Endothelial cell of umbilical vein (primary cell): ENCODE data around the gene CNRIP1. TPM values are rescaled to one million over a fixed set of nuclear protein-coding genes. Genes with fewer than 3 reads are reported as not detected.

Experiments used
- BruUV-seq: library from RNA; stranded (reverse); fragments of 400-500 nt; replicated peaks from 2 replicates; lab custom pipeline; 2021; lab: Mats Ljungman, UMichigan
- CTCF ChIA-PET: fragments of 300-600, 350-600 bp; sonication (Branson Sonifier 250); formaldehyde crosslinking; loops from one replicate; lab custom pipeline; 2021; ENCODE audit warnings: antibody characterized with exemption, inconsistent platforms; lab: Charles Lee
- POLR2A ChIA-PET: fragments of 300-600, 350-600 bp; sonication (Branson Sonifier 250); formaldehyde crosslinking; loops from one replicate; lab custom pipeline; 2021; ENCODE audit warnings: antibody characterized with exemption, inconsistent platforms; lab: Charles Lee
- DNase-seq: peaks from one replicate; pipeline ENCODE4 v3.0.0-alpha.2; 2011; ENCODE audit warnings: low read depth, low spot score
- FAIRE-seq: peaks from 2 replicates; lab custom pipeline; 2011; peaks lifted over from hg19 to GRCh38; lab: Jason Lieb, UNC
- H2AFZ ChIP-seq: 2 replicates; pipeline ENCODE4 v1.6.0; 2012; ENCODE audit warnings: low read depth, low read length, control low read depth, inconsistent platforms
- H3K27ac ChIP-seq: 2 replicates; pipeline ENCODE4 v1.5.1; 2011; ENCODE audit warnings: low read depth, mild to moderate bottlenecking, control low read depth, low read length, moderate library complexity; ENCODE audit not compliant: insufficient read depth
- H3K27me3 ChIP-seq, 2 experiments: 2 replicates each; pipeline versions ENCODE4 v1.6.0 to v1.6.1; 2011; ENCODE audit warnings: low read length in 2 of 2, mixed read lengths in 1 of 2; ENCODE audit not compliant: control insufficient read depth in 2 of 2, insufficient read depth in 2 of 2
- H3K36me3 ChIP-seq, 2 experiments: 2 replicates in 1 of 2; 3 replicates in 1 of 2; pipeline ENCODE4 v1.5.1; 2011; ENCODE audit warnings: low read length in 2 of 2, mild to moderate bottlenecking in 1 of 2, moderate library complexity in 1 of 2; ENCODE audit not compliant: control insufficient read depth in 2 of 2, insufficient read depth in 2 of 2; ENCODE audit errors: extremely low read depth in 1 of 2
- H3K4me1 ChIP-seq: 3 replicates; pipeline ENCODE4 v1.5.1; 2011; ENCODE audit warnings: mild to moderate bottlenecking, low read length; ENCODE audit not compliant: control insufficient read depth, insufficient read depth; ENCODE audit errors: extremely low read depth
- H3K4me2 ChIP-seq: 2 replicates; pipeline ENCODE4 v1.6.1; 2011; ENCODE audit warnings: low read length, control low read depth, mixed read lengths; ENCODE audit not compliant: insufficient read depth
- H3K4me3 ChIP-seq, 3 experiments: fragments of 200-600 bp in 1 of 3; sonication (generic), shearing (Covaris generic) in 1 of 3; replicated peaks in 1 of 3; 2 replicates each; pipeline ENCODE4 v1.5.1; 2011 to 2016; ENCODE audit warnings: control low read depth in 3 of 3, low read length in 3 of 3, mild to moderate bottlenecking in 2 of 3, inconsistent platforms in 1 of 3, low read depth in 1 of 3, moderate library complexity in 1 of 3; ENCODE audit not compliant: insufficient read depth in 1 of 3
- H3K79me2 ChIP-seq: 2 replicates; pipeline ENCODE4 v1.6.0; 2012; ENCODE audit warnings: low read length, inconsistent platforms; ENCODE audit not compliant: control insufficient read depth, insufficient read depth
- H3K9ac ChIP-seq: replicated peaks from 2 replicates; pipeline ENCODE3; 2011; ENCODE audit warnings: low read length, control low read depth; ENCODE audit not compliant: insufficient read depth; ENCODE audit errors: extremely low read depth
- H3K9me1 ChIP-seq: replicated peaks from 3 replicates; pipeline ENCODE4 v1.6.0; 2011; ENCODE audit warnings: mild to moderate bottlenecking, low read length; ENCODE audit not compliant: control insufficient read depth, insufficient read depth; ENCODE audit errors: extremely low read depth
- H3K9me3 ChIP-seq: replicated peaks from 2 replicates; pipeline ENCODE4 v1.5.1; 2012; ENCODE audit warnings: low read length, inconsistent platforms; ENCODE audit not compliant: control insufficient read depth, insufficient read depth
- H4K20me1 ChIP-seq: replicated peaks from 2 replicates; pipeline ENCODE3; 2011; ENCODE audit warnings: mild to moderate bottlenecking, low read length; ENCODE audit not compliant: control insufficient read depth, insufficient read depth; ENCODE audit errors: extremely low read depth
- EZH2 ChIP-seq: IDR thresholded peaks from 2 replicates; pipeline ENCODE4 v1.6.1; 2012; ENCODE audit warnings: borderline replicate concordance, low read depth, mild to moderate bottlenecking, moderate library complexity, low read length, inconsistent platforms; ENCODE audit not compliant: severe bottlenecking
- FOS ChIP-seq: IDR thresholded peaks from 2 replicates; pipeline ENCODE4 v1.6.1; 2011; ENCODE audit warnings: mild to moderate bottlenecking, low read length, moderate library complexity, borderline replicate concordance; ENCODE audit not compliant: insufficient read depth
- GATA2 ChIP-seq: IDR thresholded peaks from 2 replicates; pipeline ENCODE4 v1.7.0; 2011; ENCODE audit warnings: low read depth, mild to moderate bottlenecking, moderate library complexity, mixed read lengths, low read length; ENCODE audit not compliant: insufficient read length, insufficient read depth
- JUN ChIP-seq: IDR thresholded peaks from 2 replicates; pipeline ENCODE4 v1.6.1; 2011; ENCODE audit warnings: borderline replicate concordance, low read depth; ENCODE audit not compliant: insufficient read length, insufficient read depth
- MYC ChIP-seq: IDR thresholded peaks from one replicate; pipeline ENCODE4 v1.6.1; 2011; ENCODE audit warnings: mild to moderate bottlenecking, low read depth, low read length
- POLR2A ChIP-seq: IDR thresholded peaks from 2 replicates; pipeline ENCODE4 v1.6.1; 2012; ENCODE audit warnings: low read depth, mild to moderate bottlenecking, control low read depth, low read length
- POLR2AphosphoS5 ChIP-seq: IDR thresholded peaks from 2 replicates; pipeline ENCODE4 v1.6.1; 2012; ENCODE audit warnings: low read depth, mild to moderate bottlenecking, control low read depth, low read length, moderate library complexity; ENCODE audit not compliant: insufficient read depth
- dilution Hi-C: fragments of 300-500 bp; cut with MboI; formaldehyde crosslinking; loops from one replicate; pipeline ENCODE4 v1.15.0; 2019; ENCODE audit warnings: low sequenced_read_pairs; ENCODE audit not compliant: extremely low pct_ligation_motif_present
- intact Hi-C: fragments of 100-400 bp; cut with micrococcal nuclease; formaldehyde crosslinking; loops from one replicate; pipeline ENCODE4 v1.10.0; 2022
- polyA plus RNA-seq, 4 experiments: library from polyadenylated mRNA; depleted of rRNA in 3 of 4; stranded (reverse) in 3 of 4; unstranded in 1 of 4; fragments of >200 nt; gene quantifications; 2 replicates each; pipeline versions ENCODE4 v1.2.1 to v1.2.3, GENCODE V29; 2011 to 2012; ENCODE audit warnings: missing spikeins in 1 of 4
- total RNA-seq: library from RNA; stranded (reverse); gene quantifications from 2 replicates; pipeline ENCODE4 v1.2.3, GENCODE V29; 2021
- TF ChIP-seq, protein P1 (sequence below): IDR thresholded peaks from 2 replicates; pipeline ENCODE4 v1.6.1; 2011; ENCODE audit not compliant: insufficient read depth, insufficient read length
- TF ChIP-seq, protein P2 (sequence below), 2 donors: IDR thresholded peaks; 1 replicate in 1 of 2; 2 replicates in 1 of 2; pipeline ENCODE4 v1.5.1; 2011; ENCODE audit warnings: low read length in 2 of 2, mild to moderate bottlenecking in 2 of 2, moderate library complexity in 2 of 2, control low read depth in 1 of 2, inconsistent platforms in 1 of 2, low read depth in 1 of 2; ENCODE audit not compliant: insufficient read depth in 1 of 2; ENCODE audit errors: extremely low read depth in 1 of 2

The CNRIP1 gene
- total and polyA plus RNA-seq, 2 donors (not counting 3 experiments of a cell fraction or from before 2014, with no cell fraction given): 74.6 to 98.9 TPM

GRCh38 chr2:68287580-68288441 is 31.9 kb downstream of the CNRIP1 start:
- Histone ChIP-seq H3K27ac (no peak overlapping the region), H3K9me3 (no peaks in the 10 kb centered on the region), H3K4me3 (no peak overlapping the region), H3K36me3 (no peaks in the 10 kb centered on the region), H3K4me2 (no peak overlapping the region), H3K4me1 (no peaks in the 10 kb centered on the region), H3K27me3 (no peaks in the 10 kb centered on the region), H3K79me2 (no peaks in the 10 kb centered on the region), H2AFZ (no peak overlapping the region), H3K9ac (no peak overlapping the region), H3K9me1 (no peaks in the 10 kb centered on the region), H4K20me1 (no peaks in the 10 kb centered on the region)
- CTCF ChIA-PET: interaction anchor here (1.0 to 11.7 kb wide), 7 partner anchors 11 to 167 kb away, joined by 3 to 175 read pairs (median 5); partner anchors contain the start of gene PPP3R1
- no peak for TF ChIP-seq MYC
- TF ChIP-seq FOS: no peak
- TF ChIP-seq JUN: no peak
- no peak for TF ChIP-seq POLR2AphosphoS5
- TF ChIP-seq POLR2A: no peak
- FAIRE-seq: no peak
- BruUV-seq: no TSS peak
- intact Hi-C loops: no loop called here
- dilution Hi-C loops: no loop called here
- peak; percentile 3 for DNase-seq
- POLR2A ChIA-PET: interaction anchor here (0.6 to 1.2 kb wide), 2 partner anchors 31 to 140 kb away, joined by 3 read pairs; partner anchors contain the start of gene CNRIP1

GRCh38 chr2:68284896-68285295 is 34.9 kb downstream of the CNRIP1 start:
- BruUV-seq: no TSS peak
- Histone ChIP-seq H3K4me2 (no peak overlapping the region), H3K27me3 (no peaks in the 10 kb centered on the region), H3K79me2 (no peaks in the 10 kb centered on the region), H3K9me3 (no peaks in the 10 kb centered on the region), H3K36me3 (no peaks in the 10 kb centered on the region), H3K9ac (no peak overlapping the region), H3K4me3 (no peak overlapping the region), H3K4me1 (no peaks in the 10 kb centered on the region), H4K20me1 (no peaks in the 10 kb centered on the region), H3K27ac (no peak overlapping the region), H3K9me1 (no peaks in the 10 kb centered on the region), H2AFZ (no peak overlapping the region)
- POLR2A ChIA-PET: no interaction called here
- DNase-seq (no peak), FAIRE-seq (no peak)
- TF ChIP-seq GATA2 (no peak), MYC (no peak), EZH2 (no peak), FOS (no peak), JUN (no peak), POLR2A (no peak), POLR2AphosphoS5 (no peak)
- TF ChIP-seq, protein P1, sequence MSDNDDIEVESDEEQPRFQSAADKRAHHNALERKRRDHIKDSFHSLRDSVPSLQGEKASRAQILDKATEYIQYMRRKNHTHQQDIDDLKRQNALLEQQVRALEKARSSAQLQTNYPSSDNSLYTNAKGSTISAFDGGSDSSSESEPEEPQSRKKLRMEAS: no peak
- TF ChIP-seq, protein P2, sequence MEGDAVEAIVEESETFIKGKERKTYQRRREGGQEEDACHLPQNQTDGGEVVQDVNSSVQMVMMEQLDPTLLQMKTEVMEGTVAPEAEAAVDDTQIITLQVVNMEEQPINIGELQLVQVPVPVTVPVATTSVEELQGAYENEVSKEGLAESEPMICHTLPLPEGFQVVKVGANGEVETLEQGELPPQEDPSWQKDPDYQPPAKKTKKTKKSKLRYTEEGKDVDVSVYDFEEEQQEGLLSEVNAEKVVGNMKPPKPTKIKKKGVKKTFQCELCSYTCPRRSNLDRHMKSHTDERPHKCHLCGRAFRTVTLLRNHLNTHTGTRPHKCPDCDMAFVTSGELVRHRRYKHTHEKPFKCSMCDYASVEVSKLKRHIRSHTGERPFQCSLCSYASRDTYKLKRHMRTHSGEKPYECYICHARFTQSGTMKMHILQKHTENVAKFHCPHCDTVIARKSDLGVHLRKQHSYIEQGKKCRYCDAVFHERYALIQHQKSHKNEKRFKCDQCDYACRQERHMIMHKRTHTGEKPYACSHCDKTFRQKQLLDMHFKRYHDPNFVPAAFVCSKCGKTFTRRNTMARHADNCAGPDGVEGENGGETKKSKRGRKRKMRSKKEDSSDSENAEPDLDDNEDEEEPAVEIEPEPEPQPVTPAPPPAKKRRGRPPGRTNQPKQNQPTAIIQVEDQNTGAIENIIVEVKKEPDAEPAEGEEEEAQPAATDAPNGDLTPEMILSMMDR (IDR thresholded peaks at IDR 0.05; ENCODE audit: extremely low read depth in 1 of 2, insufficient read depth in 1 of 2, low read depth in 1 of 2, low read length in 2 of 2): no peak
- CTCF ChIA-PET: interaction anchor here (0.6 to 11.7 kb wide), 9 partner anchors 10 to 173 kb away, joined by 3 to 175 read pairs (median 4); no protein-coding TSS in a partner anchor
- intact Hi-C loops (loop anchor here (5.0 kb wide), 1 partner anchor 157 kb away; no protein-coding TSS in a partner anchor), dilution Hi-C loops (no loop called here)
